Panc1 (cell line): ENCODE data around the gene MEIS3. TPM values are rescaled to one million over a fixed set of nuclear protein-coding genes. Genes with fewer than 3 reads are reported as not detected.

Source experiments
- ATAC-seq: fragments of 200-7000 bp; cut with Tn5 transposase; 2 replicates; pipeline ENCODE4 v1.9.1; 2020; ENCODE audit warnings: mild to moderate bottlenecking, moderate library complexity
- BruUV-seq: library from RNA; stranded (reverse); fragments of 400-500 nt; replicated peaks from 2 replicates; lab custom pipeline; 2021; lab: Mats Ljungman, UMichigan
- CTCF ChIA-PET: fragments of 300-600 bp; sonication (Branson Sonifier 250); formaldehyde crosslinking; loops from one replicate; lab custom pipeline; 2022; ENCODE audit warnings: antibody characterized with exemption; lab: Charles Lee
- POLR2A ChIA-PET: fragments of 300-600 bp; sonication (Branson Sonifier 250); formaldehyde crosslinking; loops from one replicate; lab custom pipeline; 2022; ENCODE audit warnings: antibody characterized with exemption; lab: Charles Lee
- DNase-seq: peaks from one replicate; pipeline ENCODE4 v3.0.0-alpha.2; 2010; ENCODE audit warnings: low read depth, low spot score
- H3K27ac ChIP-seq: 2 replicates; pipeline ENCODE4 v1.5.1; 2011; ENCODE audit warnings: mild to moderate bottlenecking, low read length, inconsistent platforms
- H3K27me3 ChIP-seq: fragments of 200-500 bp; sonication (Bioruptor generic); 2 replicates; pipeline ENCODE4 v1.6.0; 2014; ENCODE audit warnings: low read length, inconsistent platforms; ENCODE audit not compliant: control insufficient read depth, insufficient read depth
- H3K36me3 ChIP-seq: fragments of 200-500 bp; sonication (Bioruptor generic); 2 replicates; pipeline ENCODE4 v1.5.1; 2014; ENCODE audit warnings: inconsistent platforms, mild to moderate bottlenecking, low read length, moderate library complexity; ENCODE audit not compliant: control insufficient read depth, insufficient read depth
- H3K4me1 ChIP-seq: 2 replicates; pipeline ENCODE4 v1.5.1; 2011; ENCODE audit warnings: inconsistent platforms, mild to moderate bottlenecking, low read length, moderate library complexity; ENCODE audit not compliant: control insufficient read depth, insufficient read depth
- H3K4me3 ChIP-seq, 2 experiments: 2 replicates each; pipeline ENCODE4 v1.5.1; 2011 to 2012; ENCODE audit warnings: low read depth in 2 of 2, low read length in 2 of 2, mild to moderate bottlenecking in 2 of 2, inconsistent platforms in 1 of 2, moderate library complexity in 1 of 2
- H3K9me3 ChIP-seq: fragments of 200-500 bp; sonication (Bioruptor generic); 2 replicates; pipeline ENCODE4 v1.5.1; 2014; ENCODE audit warnings: low read depth, mild to moderate bottlenecking, inconsistent platforms, low read length, moderate library complexity; ENCODE audit not compliant: control insufficient read depth, insufficient read depth
- CTCF ChIP-seq: fragments of 450-650 bp; IDR thresholded peaks from 2 replicates; pipeline ENCODE4 v1.5.1; 2017; ENCODE audit warnings: mild to moderate bottlenecking
- POLR2AphosphoS5 ChIP-seq: IDR thresholded peaks from 2 replicates; pipeline ENCODE4 v1.6.1; 2012; ENCODE audit warnings: mild to moderate bottlenecking, low read depth, low read length, moderate library complexity
- REST ChIP-seq, 2 experiments: IDR thresholded peaks; 2 replicates each; pipeline ENCODE4 v1.6.1; 2011 to 2012; ENCODE audit warnings: low read depth in 2 of 2, control low read depth in 1 of 2, low read length in 1 of 2, mild to moderate bottlenecking in 1 of 2, moderate library complexity in 1 of 2; ENCODE audit not compliant: insufficient read depth in 1 of 2
- SIN3A ChIP-seq: IDR thresholded peaks from 2 replicates; pipeline ENCODE4 v1.6.1; 2012; ENCODE audit warnings: low read depth, mild to moderate bottlenecking, low read length, moderate library complexity, borderline replicate concordance; ENCODE audit not compliant: insufficient read depth
- TCF7L2 ChIP-seq: IDR thresholded peaks from 2 replicates; pipeline ENCODE4 v1.6.1; 2011; ENCODE audit warnings: mild to moderate bottlenecking, low read depth, low read length, inconsistent platforms
- in situ Hi-C: cut with HindIII; loops from 2 replicates; pipeline ENCODE4 v1.10.0; 2016; ENCODE audit warnings: low sequenced_read_pairs, low pct_unique_long_range_greater_than_20kb
- intact Hi-C: fragments of 100-400 bp; cut with micrococcal nuclease; formaldehyde crosslinking; loops from one replicate; pipeline ENCODE4 v1.10.0; 2022; ENCODE audit not compliant: unreplicated experiment
- total RNA-seq: library from RNA; stranded (reverse); gene quantifications from one replicate; pipeline ENCODE4 v1.2.1, GENCODE V29; 2021; ENCODE audit not compliant: unreplicated experiment

The MEIS3 gene
- total RNA-seq, 1 experiment from 2014 or later = 11.3 TPM

- Histone ChIP-seq H3K36me3 (no peaks in the 10 kb centered on the region), H3K27me3 (no peaks in the 10 kb centered on the region), H3K4me1 (no peaks in the 10 kb centered on the region), H3K27ac (no peak overlapping the region), H3K4me3 (no peak overlapping the region), H3K9me3 (no peaks in the 10 kb centered on the region)
- intact Hi-C loops (no loop called here), in situ Hi-C loops (no loop called here)
- ChIA-PET CTCF (no interaction called here), POLR2A (no interaction called here)
- ATAC-seq (no peak), DNase-seq (no peak)
- no TSS peak for BruUV-seq
- no peak for TF ChIP-seq CTCF
Measured at GRCh38 chr19:47405197-47405550, 14.2 kb downstream of the MEIS3 start.

- intact Hi-C loops (no loop called here), in situ Hi-C loops (no loop called here)
- Histone ChIP-seq H3K9me3 (no peaks in the 10 kb centered on the region), H3K4me3 (no peak overlapping the region), H3K27ac (no peak overlapping the region), H3K36me3 (no peaks in the 10 kb centered on the region), H3K27me3 (no peaks in the 10 kb centered on the region), H3K4me1 (no peaks in the 10 kb centered on the region)
- TF ChIP-seq POLR2AphosphoS5 (no peak), SIN3A (no peak), TCF7L2 (no peak), REST (IDR thresholded peaks at IDR 0.05; ENCODE audit: insufficient read depth in 1 of 2, low read depth in 2 of 2, low read length in 1 of 2) (no peak), CTCF (no peak)
- ATAC-seq = no peak
- CTCF ChIA-PET = no interaction called here
- POLR2A ChIA-PET = no interaction called here
- no peak for DNase-seq
- BruUV-seq = no TSS peak
Measured at GRCh38 chr19:47404334-47405196, 14.8 kb downstream of the MEIS3 start.
